DND-41 (cell line): ENCODE measurements around the gene ARL8B.
"Not testable (repeated sequence)": the region's sequence is repeated elsewhere in the genome, so short reads cannot be mapped to it uniquely, and the experiment has no call there.

Experiments used
- ATAC-seq: fragments of 200-7000 bp; cut with Tn5 transposase; 3 replicates; pipeline ENCODE4 v1.9.1; 2021; ENCODE audit warnings: low read depth; ENCODE audit not compliant: insufficient read depth
- DNase-seq: peaks from one replicate; pipeline ENCODE4 v3.0.0-alpha.2; 2020
- H2AFZ ChIP-seq: 2 replicates; pipeline ENCODE4 v1.6.0; 2012; ENCODE audit warnings: low read depth, low read length
- H3K27ac ChIP-seq: 2 replicates; pipeline ENCODE4 v1.5.1; 2012; ENCODE audit warnings: low read length, inconsistent platforms
- H3K27me3 ChIP-seq: fragments of 200-600 bp; sonication (generic); 2 replicates; pipeline ENCODE4 v1.6.0; 2012; ENCODE audit warnings: low read length, mild to moderate bottlenecking, inconsistent platforms; ENCODE audit not compliant: insufficient read depth, poor library complexity
- H3K36me3 ChIP-seq: 2 replicates; pipeline ENCODE4 v1.5.1; 2012; ENCODE audit warnings: low read length, inconsistent platforms; ENCODE audit not compliant: insufficient read depth
- H3K4me1 ChIP-seq: 2 replicates; pipeline ENCODE4 v1.5.1; 2012; ENCODE audit warnings: mild to moderate bottlenecking, low read length; ENCODE audit not compliant: insufficient read depth
- H3K4me2 ChIP-seq: 2 replicates; pipeline ENCODE4 v1.6.0; 2012; ENCODE audit warnings: mild to moderate bottlenecking, moderate library complexity, low read length, inconsistent platforms; ENCODE audit not compliant: insufficient read depth
- H3K4me3 ChIP-seq, 2 experiments: fragments of 200-600 bp in 1 of 2; shearing (Covaris generic) in 1 of 2; 2 replicates each; pipeline ENCODE4 v1.5.1; 2012 to 2016; ENCODE audit warnings: inconsistent platforms in 2 of 2, low read length in 2 of 2, mild to moderate bottlenecking in 2 of 2, low read depth in 1 of 2, moderate library complexity in 1 of 2
- H3K79me2 ChIP-seq: 2 replicates; pipeline ENCODE4 v1.6.0; 2012; ENCODE audit warnings: low read length, inconsistent platforms; ENCODE audit not compliant: insufficient read depth
- H3K9ac ChIP-seq: 2 replicates; pipeline ENCODE4 v1.6.0; 2012; ENCODE audit warnings: low read depth, mild to moderate bottlenecking, inconsistent platforms, low read length, moderate library complexity
- H3K9me3 ChIP-seq: 2 replicates; pipeline ENCODE4 v1.5.1; 2012; ENCODE audit warnings: low read length, moderate library complexity, mild to moderate bottlenecking, inconsistent platforms; ENCODE audit not compliant: insufficient read depth, severe bottlenecking
- H4K20me1 ChIP-seq: 2 replicates; pipeline ENCODE4 v1.6.0; 2012; ENCODE audit warnings: low read length; ENCODE audit not compliant: insufficient read depth
- CTCF ChIP-seq: IDR thresholded peaks from 2 replicates; pipeline ENCODE4 v1.5.1; 2012; ENCODE audit warnings: borderline replicate concordance, low read length, moderate library complexity, mild to moderate bottlenecking; ENCODE audit not compliant: poor library complexity, severe bottlenecking; ENCODE audit errors: extremely low read depth
- EZH2 ChIP-seq: IDR thresholded peaks from 3 replicates; pipeline ENCODE4 v1.6.1; 2012; ENCODE audit warnings: borderline replicate concordance, low read depth, mild to moderate bottlenecking, moderate library complexity, low read length, inconsistent platforms; ENCODE audit not compliant: severe bottlenecking

The ARL8B gene

GRCh38 chr3:5098346-5098745 is 23.7 kb upstream of the ARL8B start:
- no peak for DNase-seq
- Histone ChIP-seq H2AFZ (no peak overlapping the region), H3K4me1 (no peaks in the 10 kb centered on the region), H4K20me1 (no peaks in the 10 kb centered on the region), H3K9ac (no peak overlapping the region), H3K79me2 (no peaks in the 10 kb centered on the region), H3K27me3 (no peaks in the 10 kb centered on the region), H3K36me3 (no peaks in the 10 kb centered on the region), H3K4me3 (no peak overlapping the region), H3K9me3 (no peaks in the 10 kb centered on the region), H3K27ac (no peak overlapping the region), H3K4me2 (no peak overlapping the region)
- TF ChIP-seq CTCF = no peak
- TF ChIP-seq EZH2 = no peak
- no peak for ATAC-seq

GRCh38 chr3:5102532-5102931 is 19.6 kb upstream of the ARL8B start:
- ATAC-seq (no peak), DNase-seq (no peak)
- H3K79me2 ChIP-seq = no peaks in the 10 kb centered on the region
- TF ChIP-seq CTCF (no peak), EZH2 (no peak)
- H3K27ac ChIP-seq = no peak overlapping the region
- H3K27me3 ChIP-seq = no peaks in the 10 kb centered on the region
- no peak overlapping the region for H3K4me2 ChIP-seq
- no peaks in the 10 kb centered on the region for H3K4me1 ChIP-seq
- H3K9ac ChIP-seq = no peak overlapping the region
- H3K4me3 ChIP-seq = no peak overlapping the region
- no peaks in the 10 kb centered on the region for H4K20me1 ChIP-seq
- no peaks in the 10 kb centered on the region for H3K9me3 ChIP-seq
- H2AFZ ChIP-seq = no peak overlapping the region
- H3K36me3 ChIP-seq = no peaks in the 10 kb centered on the region

- Histone ChIP-seq H3K36me3 (no peaks in the 10 kb centered on the region), H3K27ac (no peak overlapping the region), H3K9ac (no peak overlapping the region), H3K27me3 (no peaks in the 10 kb centered on the region), H3K79me2 (no peaks in the 10 kb centered on the region), H3K9me3 (no peaks in the 10 kb centered on the region), H3K4me1 (no peaks in the 10 kb centered on the region), H3K4me2 (no peak overlapping the region), H2AFZ (no peak overlapping the region), H3K4me3 (no peak overlapping the region), H4K20me1 (no peaks in the 10 kb centered on the region)
- ATAC-seq (no peak), DNase-seq (no peak)
- no peak for TF ChIP-seq EZH2
- no peak for TF ChIP-seq CTCF
These were observed 18.3 kb upstream of the ARL8B start for GRCh38 chr3:5103743-5104142.

- no peak overlapping the region for H3K4me2 ChIP-seq
- H3K4me3 ChIP-seq = no peak overlapping the region
- H3K27ac ChIP-seq = no peak overlapping the region
- no peak overlapping the region for H3K9ac ChIP-seq
- H4K20me1 ChIP-seq = no peaks in the 10 kb centered on the region
- TF ChIP-seq CTCF (no peak), EZH2 (no peak)
- no peaks in the 10 kb centered on the region for H3K9me3 ChIP-seq
- no peak overlapping the region for H2AFZ ChIP-seq
- DNase-seq = no peak
- no peaks in the 10 kb centered on the region for H3K36me3 ChIP-seq
- H3K79me2 ChIP-seq = no peaks in the 10 kb centered on the region
- H3K27me3 ChIP-seq = no peaks in the 10 kb centered on the region
- no peaks in the 10 kb centered on the region for H3K4me1 ChIP-seq
- no peak for ATAC-seq
These were observed 17.0 kb upstream of the ARL8B start for GRCh38 chr3:5105050-5105449.

GRCh38 chr3:5106371-5106770 is 15.7 kb upstream of the ARL8B start:
- H3K4me1 ChIP-seq, H3K27ac ChIP-seq, H3K27me3 ChIP-seq, DNase-seq, H3K36me3 ChIP-seq, H3K9ac ChIP-seq, ATAC-seq, H3K4me2 ChIP-seq, H3K79me2 ChIP-seq, H4K20me1 ChIP-seq, H2AFZ ChIP-seq, H3K9me3 ChIP-seq, H3K4me3 ChIP-seq: not testable (repeated sequence)
